IMR-90 (cell line): ENCODE data around the gene ANO10. TPM values are rescaled to one million over a fixed set of nuclear protein-coding genes. Genes with fewer than 3 reads are reported as not detected.
"Not testable (repeated sequence)": the region's sequence is repeated elsewhere in the genome, so short reads cannot be mapped to it uniquely, and the experiment has no call there.

ENCODE experiments used
- ATAC-seq: fragments of 200-7000 bp; cut with Tn5 transposase; 2 replicates; pipeline ENCODE4 v1.9.1; 2020; ENCODE audit warnings: low read depth, mild to moderate bottlenecking, moderate library complexity
- BruUV-seq: library from RNA; stranded (reverse); fragments of 400-500 nt; replicated peaks from 2 replicates; lab custom pipeline; 2021; lab: Mats Ljungman, UMichigan
- CTCF ChIA-PET: fragments of 300-600 bp; formaldehyde crosslinking; extraction: SDS; loops from one replicate; lab custom pipeline; 2021; ENCODE audit warnings: antibody characterized with exemption; lab: Yijun Ruan, JAX
- POLR2A ChIA-PET: fragments of 300-600 bp; sonication (Branson Sonifier 250); formaldehyde crosslinking; loops from one replicate; lab custom pipeline; 2022; ENCODE audit warnings: antibody characterized with exemption; ENCODE audit not compliant: unreplicated experiment; lab: Charles Lee
- DNase-seq: peaks from one replicate; pipeline ENCODE4 v3.0.0; 2013
- H2AFZ ChIP-seq: replicated peaks from 2 replicates; pipeline ENCODE3; 2013; ENCODE audit warnings: low read length, mild to moderate bottlenecking; ENCODE audit not compliant: poor library complexity
- H2AK5ac ChIP-seq: 2 replicates; pipeline ENCODE4 v1.6.1; 2013; ENCODE audit warnings: low read depth, low read length, inconsistent platforms
- H2AK9ac ChIP-seq: replicated peaks from 2 replicates; pipeline ENCODE3; 2013; ENCODE audit warnings: mild to moderate bottlenecking, low read depth, low read length, moderate library complexity; ENCODE audit not compliant: poor library complexity
- H2BK120ac ChIP-seq: 2 replicates; pipeline ENCODE4 v1.6.1; 2013; ENCODE audit warnings: low read depth, low read length, inconsistent platforms
- H2BK15ac ChIP-seq: 3 replicates; pipeline ENCODE4 v1.6.1; 2013; ENCODE audit warnings: low read depth, low read length, inconsistent platforms
- H2BK20ac ChIP-seq: 2 replicates; pipeline ENCODE4 v1.6.1; 2013; ENCODE audit warnings: low read depth, mild to moderate bottlenecking, inconsistent platforms, low read length, moderate library complexity
- H2BK5ac ChIP-seq: 2 replicates; pipeline ENCODE4 v1.6.1; 2013; ENCODE audit warnings: mild to moderate bottlenecking, low read depth, low read length, inconsistent platforms; ENCODE audit not compliant: poor library complexity, severe bottlenecking
- H3K14ac ChIP-seq: replicated peaks from 2 replicates; pipeline ENCODE4 v1.6.1; 2013; ENCODE audit warnings: low read depth, low read length, inconsistent platforms
- H3K18ac ChIP-seq: 2 replicates; pipeline ENCODE4 v1.6.1; 2013; ENCODE audit warnings: low read depth, low read length, control low read depth
- H3K23ac ChIP-seq: 2 replicates; pipeline ENCODE4 v1.6.1; 2013; ENCODE audit warnings: low read depth, low read length, inconsistent platforms
- H3K27ac ChIP-seq: 2 replicates; pipeline ENCODE4 v1.5.1; 2013; ENCODE audit warnings: mild to moderate bottlenecking, control low read depth, low read length; ENCODE audit not compliant: insufficient read depth
- H3K27me3 ChIP-seq: 2 replicates; pipeline ENCODE4 v1.6.1; 2013; ENCODE audit warnings: low read length; ENCODE audit not compliant: control insufficient read depth, insufficient read depth
- H3K36me3 ChIP-seq: 2 replicates; pipeline ENCODE4 v1.6.1; 2013; ENCODE audit warnings: low read length, mixed read lengths; ENCODE audit not compliant: control insufficient read depth, insufficient read depth
- H3K4ac ChIP-seq: 2 replicates; pipeline ENCODE4 v1.6.1; 2013; ENCODE audit warnings: low read depth, low read length, inconsistent platforms
- H3K4me1 ChIP-seq: 2 replicates; pipeline ENCODE4 v1.6.1; 2013; ENCODE audit warnings: low read length, mixed read lengths; ENCODE audit not compliant: control insufficient read depth, insufficient read depth
- H3K4me2 ChIP-seq: 2 replicates; pipeline ENCODE4 v1.6.1; 2013; ENCODE audit warnings: low read depth, mild to moderate bottlenecking, control low read depth, low read length, moderate library complexity
- H3K4me3 ChIP-seq: 2 replicates; pipeline ENCODE4 v1.5.1; 2013; ENCODE audit warnings: low read depth, mild to moderate bottlenecking, control low read depth, low read length, moderate library complexity; ENCODE audit not compliant: insufficient read depth
- H3K56ac ChIP-seq: 2 replicates; pipeline ENCODE4 v1.6.1; 2013; ENCODE audit warnings: low read length, inconsistent platforms; ENCODE audit not compliant: insufficient read depth; ENCODE audit errors: extremely low read depth
- H3K79me1 ChIP-seq, 2 experiments: 2 replicates each; pipeline ENCODE4 v1.6.1; 2013; ENCODE audit warnings: low read length in 2 of 2, inconsistent platforms in 1 of 2, low read depth in 1 of 2
- H3K9ac ChIP-seq: 2 replicates; pipeline ENCODE4 v1.6.1; 2013; ENCODE audit warnings: low read depth, low read length, control low read depth
- H3K9me1 ChIP-seq: 2 replicates; pipeline ENCODE4 v1.6.1; 2013; ENCODE audit warnings: low read length, inconsistent platforms; ENCODE audit not compliant: insufficient read depth
- H3K9me3 ChIP-seq: 2 replicates; pipeline ENCODE4 v1.6.1; 2013; ENCODE audit warnings: low read length; ENCODE audit not compliant: control insufficient read depth, insufficient read depth
- H4K20me1 ChIP-seq: 2 replicates; pipeline ENCODE4 v1.6.1; 2013; ENCODE audit warnings: low read length, inconsistent platforms; ENCODE audit not compliant: insufficient read depth
- H4K5ac ChIP-seq: 2 replicates; pipeline ENCODE4 v1.6.1; 2013; ENCODE audit warnings: mild to moderate bottlenecking, low read depth, low read length, control low read depth
- H4K8ac ChIP-seq, 2 experiments: 2 replicates each; pipeline ENCODE4 v1.6.1; 2013; ENCODE audit warnings: low read depth in 2 of 2, low read length in 2 of 2, control low read depth in 1 of 2, inconsistent platforms in 1 of 2
- H4K91ac ChIP-seq: 2 replicates; pipeline ENCODE4 v1.6.1; 2013; ENCODE audit warnings: low read depth, low read length, inconsistent platforms; ENCODE audit not compliant: insufficient read depth
- WGBS, 2 experiments: methylation state at CpG; one replicate each; pipeline versions ENCODE4 v1.1.5 to v1.1.7; 2013; ENCODE audit warnings: missing lambda C conversion rate in 2 of 2; ENCODE audit not compliant: insufficient read length in 1 of 2; ENCODE audit errors: extremely low coverage in 2 of 2; 5-methylcytosine and 5-hydroxymethylcytosine counted together
- dilution Hi-C: fragments of 300-500 bp; cut with HindIII; formaldehyde crosslinking; loops from one replicate; pipeline ENCODE4 v1.14.3; 2018; ENCODE audit warnings: low sequenced_read_pairs; ENCODE audit not compliant: unreplicated experiment
- in situ Hi-C: fragments of 300-500 bp; cut with MboI; formaldehyde crosslinking; loops from 3 replicates; pipeline ENCODE4 v1.14.3; 2019; ENCODE audit warnings: low sequenced_read_pairs, inconsistent platforms, mixed read lengths
- intact Hi-C: fragments of 100-400 bp; cut with micrococcal nuclease; formaldehyde crosslinking; loops from 2 replicates; pipeline ENCODE4 v1.10.0; 2022
- polyA plus RNA-seq, 3 experiments: library from polyadenylated mRNA; depleted of rRNA; stranded (reverse); fragments of >200 nt; gene quantifications; 2 replicates each; pipeline ENCODE4 v1.2.3, GENCODE V29; 2012; ENCODE audit warnings: low replicate concordance in 1 of 3
- total RNA-seq: library from RNA; depleted of rRNA; stranded (reverse); fragments of >200 nt; gene quantifications from 2 replicates; pipeline ENCODE4 v1.2.3, GENCODE V29; 2012

Gene ANO10
- total and polyA plus RNA-seq, 2 of the 4 experiments (the other 2 are of a cell fraction) = 28.5 to 41.6 TPM

- H3K27ac ChIP-seq, H3K79me1 ChIP-seq, H3K36me3 ChIP-seq, H4K91ac ChIP-seq, H2BK15ac ChIP-seq, H2AFZ ChIP-seq, H3K4me2 ChIP-seq, H3K4me1 ChIP-seq, H3K9ac ChIP-seq, H4K8ac ChIP-seq, POLR2A ChIA-PET, DNase-seq, in situ Hi-C loops, H3K9me3 ChIP-seq, H3K18ac ChIP-seq, dilution Hi-C loops, H4K5ac ChIP-seq, H2AK9ac ChIP-seq, H2BK20ac ChIP-seq, ATAC-seq, H4K20me1 ChIP-seq, CTCF ChIA-PET, H2BK120ac ChIP-seq, H3K23ac ChIP-seq, H2AK5ac ChIP-seq, H3K9me1 ChIP-seq, H2BK5ac ChIP-seq, intact Hi-C loops, H3K27me3 ChIP-seq, H3K4me3 ChIP-seq, BruUV-seq, H3K14ac ChIP-seq, H3K56ac ChIP-seq, H3K4ac ChIP-seq: not testable (repeated sequence)
- 97% methylated on average over 6 of the region's 22 CpGs; no CpG with 5 or more reads in 1 of the 2 experiments for WGBS, 2 experiments
Measured at GRCh38 chr3:43656390-43656789, 34.6 kb upstream of the ANO10 start.
